ENCODE measurements around the gene RFFL.

Gene RFFL

DNA sequence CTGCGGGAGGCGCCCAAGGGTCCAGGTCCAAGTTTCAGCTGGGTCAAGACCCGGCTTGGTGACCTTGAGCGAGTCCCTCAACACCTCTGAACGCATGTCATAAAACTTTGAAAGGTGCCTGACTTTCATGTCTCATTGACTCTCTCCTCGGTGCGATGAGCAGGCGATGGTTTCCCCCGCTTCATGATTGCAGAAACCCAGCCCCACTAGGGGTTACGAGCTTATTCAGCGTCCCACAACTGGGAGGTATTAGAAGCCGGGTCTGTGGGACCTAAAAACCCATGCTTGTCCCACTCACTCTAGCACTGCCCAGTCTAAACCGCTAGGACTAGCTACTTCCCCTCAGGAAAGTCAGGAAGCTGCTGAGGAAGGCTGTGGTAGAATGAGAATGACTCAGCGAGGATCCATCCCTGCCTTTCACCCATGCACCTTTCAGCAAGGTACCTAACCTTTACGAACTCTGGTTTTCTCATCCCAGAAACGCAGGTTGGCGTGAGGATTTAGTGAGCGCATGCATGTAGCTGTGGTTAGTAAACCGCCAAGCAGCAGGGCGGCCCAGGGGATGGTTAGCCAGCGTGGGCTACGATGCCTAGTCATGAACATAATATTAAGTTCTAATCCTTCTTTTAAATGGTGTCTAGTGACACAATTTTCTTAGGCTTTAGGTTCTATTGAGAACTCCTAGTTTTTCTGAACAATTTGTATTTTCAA lies 26.2 kb upstream of the RFFL start:
- Histone ChIP-seq H3K36me3 (ENCODE audit: control insufficient read depth, insufficient read depth, low read length) (no peaks in the 10 kb centered on the region), H3K4me1 (ENCODE audit: control insufficient read depth, insufficient read depth, low read length) (peaks cover 42% of the 10 kb centered on the region), H3K27ac (ENCODE audit: low read depth, low read length) (peak overlapping the region; percentile 68), H3K9ac (ENCODE audit: low read depth, low read length) (no peak overlapping the region; the same call in 1 of the 2 replicates), H3K4me3 (ENCODE audit: low read depth, low read length) (peak overlapping the region; percentile 51), H3K27me3 (ENCODE audit: control insufficient read depth, insufficient read depth, low read length) (no peaks in the 10 kb centered on the region), H3K9me3 (ENCODE audit: control insufficient read depth, insufficient read depth, low read length) (no peaks in the 10 kb centered on the region)

DNA sequence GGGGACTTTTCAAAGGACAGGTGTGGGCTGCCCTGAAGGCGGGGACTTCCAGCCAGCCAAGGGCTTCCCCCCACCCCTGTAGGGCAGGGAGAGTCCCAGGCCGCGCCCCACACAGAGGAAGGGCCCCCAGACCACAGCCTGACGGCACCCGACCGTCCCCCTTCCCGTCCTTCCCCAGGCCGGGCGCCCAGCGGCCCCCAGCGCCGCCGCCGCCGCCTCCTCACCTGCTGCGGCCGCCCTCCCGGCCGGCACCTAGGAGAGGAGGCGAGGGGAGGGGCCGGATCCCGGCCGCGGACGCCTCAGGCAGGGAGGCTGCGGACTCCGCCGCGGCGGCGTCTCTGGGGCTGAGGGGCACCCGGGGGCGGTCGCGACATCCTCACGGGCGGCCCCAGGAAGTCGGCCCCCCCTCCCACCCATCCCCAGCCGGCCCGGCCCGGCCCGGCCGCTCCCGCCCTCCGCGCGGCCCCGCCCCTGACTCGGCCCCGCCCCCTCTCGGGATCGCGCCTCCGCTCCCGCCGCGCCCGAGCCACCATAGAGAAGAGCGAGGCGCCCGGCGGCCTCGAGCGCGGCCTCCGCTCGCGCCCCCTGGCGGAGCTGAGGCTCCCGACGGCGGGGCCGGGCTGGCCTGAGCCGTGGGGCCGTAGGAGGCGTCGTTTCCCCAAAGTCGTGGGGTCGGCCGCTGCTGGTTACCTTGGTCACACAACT lies 25.5 kb upstream of the RFFL start:
- no peaks in the 10 kb centered on the region for H3K9me3 ChIP-seq (ENCODE audit: control insufficient read depth, insufficient read depth, low read length)
- peaks cover 42% of the 10 kb centered on the region for H3K4me1 ChIP-seq (ENCODE audit: control insufficient read depth, insufficient read depth, low read length)
- peak overlapping the region; percentile 64 for H3K4me3 ChIP-seq (ENCODE audit: low read depth, low read length)
- H3K36me3 ChIP-seq (ENCODE audit: control insufficient read depth, insufficient read depth, low read length), result no peaks in the 10 kb centered on the region
- H3K9ac ChIP-seq (ENCODE audit: low read depth, low read length), result peak overlapping the region; percentile 43; the same call in 1 of the 2 replicates
- H3K27ac ChIP-seq (ENCODE audit: low read depth, low read length), result peak overlapping the region; percentile 81
- H3K27me3 ChIP-seq (ENCODE audit: control insufficient read depth, insufficient read depth, low read length), result no peaks in the 10 kb centered on the region

DNA sequence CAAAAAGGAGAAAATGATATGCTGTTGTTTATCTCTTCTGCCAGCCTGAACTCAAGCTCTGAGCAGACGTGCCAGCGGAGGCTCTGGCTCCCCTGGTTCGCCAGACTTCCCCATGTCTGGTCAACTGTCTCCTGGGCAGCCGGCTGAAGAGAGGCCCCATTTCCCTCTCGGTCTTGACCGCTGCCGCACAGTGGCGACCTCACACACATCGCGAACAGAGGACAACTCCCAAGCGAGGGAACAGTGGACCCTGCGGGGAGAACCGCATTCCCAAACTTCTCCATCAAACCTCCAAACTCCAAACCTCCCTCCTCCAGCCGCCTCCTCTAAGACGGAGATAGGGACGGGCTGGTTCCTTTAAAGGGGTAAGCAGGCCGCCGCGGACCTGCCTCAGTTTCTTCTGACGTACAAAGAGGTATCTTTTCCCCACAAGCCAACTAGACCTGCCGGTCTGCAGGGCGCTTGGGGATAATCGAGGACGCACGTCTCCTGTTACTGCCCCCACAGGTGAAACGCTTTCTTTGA lies 24.9 kb upstream of the RFFL start:
- peak overlapping the region; percentile 43; the same call in 1 of the 2 replicates for H3K9ac ChIP-seq (ENCODE audit: low read depth, low read length)
- no peaks in the 10 kb centered on the region for H3K36me3 ChIP-seq (ENCODE audit: control insufficient read depth, insufficient read depth, low read length)
- peaks cover 42% of the 10 kb centered on the region for H3K4me1 ChIP-seq (ENCODE audit: control insufficient read depth, insufficient read depth, low read length)
- peak overlapping the region; percentile 64 for H3K4me3 ChIP-seq (ENCODE audit: low read depth, low read length)
- H3K9me3 ChIP-seq (ENCODE audit: control insufficient read depth, insufficient read depth, low read length), result no peaks in the 10 kb centered on the region
- no peaks in the 10 kb centered on the region for H3K27me3 ChIP-seq (ENCODE audit: control insufficient read depth, insufficient read depth, low read length)
- peak overlapping the region; percentile 81 for H3K27ac ChIP-seq (ENCODE audit: low read depth, low read length)

DNA sequence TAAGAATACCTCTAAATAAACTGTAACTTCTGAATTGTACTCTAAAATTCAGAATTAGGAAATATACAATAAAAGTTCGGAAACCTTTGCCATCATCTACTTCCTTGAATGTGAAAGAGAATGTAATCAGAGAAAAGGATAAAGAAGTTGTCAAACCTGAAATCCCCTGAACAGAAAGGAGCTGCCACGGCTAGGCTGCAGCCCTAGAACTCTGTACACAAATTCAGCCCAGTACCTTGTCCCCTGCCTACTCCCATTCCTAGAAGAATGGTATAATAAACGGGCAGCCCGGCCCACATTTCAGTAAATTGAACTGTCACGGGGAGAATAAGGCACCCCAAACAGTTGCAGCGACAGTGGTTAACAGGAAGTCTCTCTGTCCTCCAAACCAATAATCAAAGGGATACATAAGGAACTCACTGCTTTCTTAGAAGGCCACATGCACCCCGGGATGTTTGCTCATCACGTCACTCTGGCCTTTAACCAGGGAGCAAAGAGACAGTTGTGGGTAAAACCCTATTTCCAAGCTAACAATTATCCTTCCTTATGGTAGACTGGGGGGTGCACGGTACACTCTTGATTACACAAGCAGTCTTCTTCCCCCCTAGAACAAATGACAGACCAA lies 24.3 kb upstream of the RFFL start:
- Histone ChIP-seq H3K9me3 (ENCODE audit: control insufficient read depth, insufficient read depth, low read length) (no peaks in the 10 kb centered on the region), H3K36me3 (ENCODE audit: control insufficient read depth, insufficient read depth, low read length) (no peaks in the 10 kb centered on the region), H3K4me1 (ENCODE audit: control insufficient read depth, insufficient read depth, low read length) (peaks cover 47% of the 10 kb centered on the region), H3K27me3 (ENCODE audit: control insufficient read depth, insufficient read depth, low read length) (no peaks in the 10 kb centered on the region), H3K4me3 (ENCODE audit: low read depth, low read length) (peak overlapping the region; percentile 64), H3K9ac (ENCODE audit: low read depth, low read length) (no peak overlapping the region), H3K27ac (ENCODE audit: low read depth, low read length) (peak overlapping the region; percentile 81)

DNA sequence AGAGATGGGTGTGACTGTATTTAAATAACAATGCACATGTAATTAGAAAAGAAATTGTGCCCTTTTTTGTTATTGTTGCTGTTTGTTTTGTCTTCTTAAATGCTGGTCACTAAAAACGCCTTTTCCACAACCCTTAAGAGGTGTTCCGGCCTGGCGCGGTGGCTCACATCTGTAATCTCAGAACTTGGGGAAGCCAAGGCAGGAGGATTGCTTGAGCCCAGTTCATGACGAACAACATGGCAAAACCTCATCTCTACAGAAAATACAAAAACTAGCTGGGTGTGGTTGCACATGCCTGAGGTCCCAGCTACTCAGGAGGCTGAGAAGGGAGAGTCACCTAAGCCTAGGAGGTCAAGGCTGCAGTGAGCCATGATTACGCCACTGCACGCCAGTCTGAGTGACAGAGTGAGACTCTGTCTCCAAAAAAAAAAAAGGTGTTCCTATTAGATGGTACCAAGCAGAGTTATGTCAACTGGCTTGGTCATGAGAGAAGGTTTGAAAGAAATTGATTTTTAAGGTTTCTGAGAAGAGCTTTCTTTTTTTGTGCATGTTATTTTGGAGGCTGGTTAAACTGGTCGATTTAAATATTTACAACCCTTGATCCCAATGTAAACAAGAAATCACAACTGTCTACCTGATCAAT lies 23.5 kb upstream of the RFFL start:
- peak overlapping the region; percentile 64; the same call in 1 of the 2 replicates for H3K4me3 ChIP-seq (ENCODE audit: low read depth, low read length)
- no peak overlapping the region for H3K9ac ChIP-seq (ENCODE audit: low read depth, low read length)
- no peaks in the 10 kb centered on the region for H3K27me3 ChIP-seq (ENCODE audit: control insufficient read depth, insufficient read depth, low read length)
- H3K4me1 ChIP-seq (ENCODE audit: control insufficient read depth, insufficient read depth, low read length), result peaks cover 55% of the 10 kb centered on the region
- H3K36me3 ChIP-seq (ENCODE audit: control insufficient read depth, insufficient read depth, low read length), result no peaks in the 10 kb centered on the region
- H3K9me3 ChIP-seq (ENCODE audit: control insufficient read depth, insufficient read depth, low read length), result no peaks in the 10 kb centered on the region
- H3K27ac ChIP-seq (ENCODE audit: low read depth, low read length), result peak overlapping the region; percentile 21

DNA sequence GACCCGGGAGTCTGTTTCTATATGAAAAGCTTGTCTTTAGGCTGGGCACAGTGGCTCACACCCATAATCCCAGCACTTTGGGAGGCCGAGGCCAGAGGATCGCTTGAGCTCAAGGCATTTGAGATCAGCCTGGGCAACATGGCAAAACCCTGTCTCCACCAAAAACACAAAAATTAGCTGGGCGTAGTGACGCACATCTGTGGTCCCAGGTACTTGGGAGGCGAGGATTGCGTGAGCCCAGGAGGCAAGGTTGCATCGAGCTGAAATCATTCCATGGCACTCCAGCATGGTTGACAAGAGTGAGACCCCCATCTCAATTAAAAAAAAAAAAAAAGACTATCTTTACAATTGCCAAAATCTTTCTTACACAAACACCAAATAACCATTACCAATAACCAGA lies 22.7 kb upstream of the RFFL start:
- no peak overlapping the region for H3K9ac ChIP-seq (ENCODE audit: low read depth, low read length)
- H3K36me3 ChIP-seq (ENCODE audit: control insufficient read depth, insufficient read depth, low read length), result no peaks in the 10 kb centered on the region
- H3K4me1 ChIP-seq (ENCODE audit: control insufficient read depth, insufficient read depth, low read length), result peaks cover 64% of the 10 kb centered on the region
- H3K9me3 ChIP-seq (ENCODE audit: control insufficient read depth, insufficient read depth, low read length), result no peaks in the 10 kb centered on the region
- H3K27me3 ChIP-seq (ENCODE audit: control insufficient read depth, insufficient read depth, low read length), result no peaks in the 10 kb centered on the region
- no peak overlapping the region for H3K4me3 ChIP-seq (ENCODE audit: low read depth, low read length)
- H3K27ac ChIP-seq (ENCODE audit: low read depth, low read length), result peak overlapping the region; percentile 21

DNA sequence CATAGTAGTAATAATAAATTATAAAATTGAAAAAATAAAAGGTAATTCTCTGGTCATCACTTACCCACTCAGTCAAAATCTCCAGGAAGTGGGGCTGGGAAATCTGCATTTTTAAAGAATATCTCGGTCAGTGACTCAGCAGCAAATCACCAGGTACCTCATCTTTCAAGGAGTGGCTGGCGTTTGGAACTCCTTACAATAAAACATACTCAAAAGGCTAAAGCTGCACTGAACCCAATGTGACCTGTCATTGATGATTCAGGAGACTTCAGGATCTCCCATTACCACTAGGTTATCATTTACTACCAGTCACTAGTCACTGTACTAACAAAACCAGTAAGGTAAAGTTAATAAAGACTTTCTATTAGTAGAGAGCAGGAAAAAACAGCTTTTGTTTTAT lies 21.5 kb upstream of the RFFL start:
- Histone ChIP-seq H3K27me3 (ENCODE audit: control insufficient read depth, insufficient read depth, low read length) (no peaks in the 10 kb centered on the region), H3K9me3 (ENCODE audit: control insufficient read depth, insufficient read depth, low read length) (no peaks in the 10 kb centered on the region), H3K36me3 (ENCODE audit: control insufficient read depth, insufficient read depth, low read length) (no peaks in the 10 kb centered on the region), H3K4me1 (ENCODE audit: control insufficient read depth, insufficient read depth, low read length) (peaks cover 74% of the 10 kb centered on the region), H3K4me3 (ENCODE audit: low read depth, low read length) (no peak overlapping the region), H3K27ac (ENCODE audit: low read depth, low read length) (peak overlapping the region; percentile 51), H3K9ac (ENCODE audit: low read depth, low read length) (no peak overlapping the region)

DNA sequence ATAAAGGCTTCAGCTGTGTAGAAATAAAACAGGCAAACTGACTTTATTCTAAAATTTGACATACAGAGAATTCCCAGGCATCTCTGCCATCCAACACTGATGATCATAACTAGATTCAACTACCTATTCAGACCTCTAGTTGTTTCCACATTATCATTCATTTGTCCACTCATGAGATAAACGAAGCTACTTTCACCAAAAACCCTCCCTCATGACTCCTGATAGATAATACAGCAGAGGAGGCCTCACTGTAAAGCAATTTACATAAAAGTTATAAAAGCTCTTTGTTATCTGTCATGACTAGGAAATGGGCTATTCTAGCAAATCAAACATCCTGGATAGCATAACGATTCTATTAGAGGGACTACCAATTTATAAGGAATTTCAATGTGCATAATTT lies 19.6 kb upstream of the RFFL start:
- H3K27ac ChIP-seq (ENCODE audit: low read depth, low read length), result peak overlapping the region; percentile 7
- no peaks in the 10 kb centered on the region for H3K9me3 ChIP-seq (ENCODE audit: control insufficient read depth, insufficient read depth, low read length)
- no peak overlapping the region for H3K9ac ChIP-seq (ENCODE audit: low read depth, low read length)
- peaks cover 71% of the 10 kb centered on the region for H3K4me1 ChIP-seq (ENCODE audit: control insufficient read depth, insufficient read depth, low read length)
- H3K27me3 ChIP-seq (ENCODE audit: control insufficient read depth, insufficient read depth, low read length), result no peaks in the 10 kb centered on the region
- no peak overlapping the region for H3K4me3 ChIP-seq (ENCODE audit: low read depth, low read length)
- no peaks in the 10 kb centered on the region for H3K36me3 ChIP-seq (ENCODE audit: control insufficient read depth, insufficient read depth, low read length)

DNA sequence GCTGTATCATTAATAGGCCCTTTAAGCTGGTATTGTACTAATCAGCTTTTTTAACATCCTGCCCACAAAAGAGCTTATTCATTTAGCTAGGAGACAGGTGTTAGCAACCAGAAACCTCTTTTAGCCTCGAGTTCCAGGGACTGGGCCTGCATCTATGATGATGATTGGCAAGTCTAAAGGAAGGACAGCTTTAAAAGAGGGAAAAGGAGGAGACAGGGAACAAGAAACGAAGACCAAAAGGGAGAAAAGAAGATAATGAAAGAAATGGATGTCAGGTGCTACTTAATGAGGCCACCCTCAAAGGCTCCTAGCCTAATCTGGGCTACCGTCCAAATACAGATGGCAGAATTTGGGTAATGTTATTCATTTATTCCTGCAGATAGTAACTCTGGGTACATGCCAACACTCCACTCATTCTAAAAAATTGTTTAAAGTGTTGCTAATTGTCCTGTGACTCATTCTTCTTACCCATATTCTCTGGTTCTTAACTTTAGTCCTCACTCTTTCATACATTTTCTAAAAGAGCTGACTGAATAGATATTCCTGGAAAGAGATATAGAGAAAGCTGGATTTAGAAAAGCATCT lies 18.7 kb upstream of the RFFL start:
- Histone ChIP-seq H3K9me3 (ENCODE audit: control insufficient read depth, insufficient read depth, low read length) (no peaks in the 10 kb centered on the region), H3K4me3 (ENCODE audit: low read depth, low read length) (no peak overlapping the region), H3K9ac (ENCODE audit: low read depth, low read length) (no peak overlapping the region), H3K27ac (ENCODE audit: low read depth, low read length) (no peak overlapping the region), H3K4me1 (ENCODE audit: control insufficient read depth, insufficient read depth, low read length) (peaks cover 62% of the 10 kb centered on the region), H3K27me3 (ENCODE audit: control insufficient read depth, insufficient read depth, low read length) (no peaks in the 10 kb centered on the region), H3K36me3 (ENCODE audit: control insufficient read depth, insufficient read depth, low read length) (no peaks in the 10 kb centered on the region)

DNA sequence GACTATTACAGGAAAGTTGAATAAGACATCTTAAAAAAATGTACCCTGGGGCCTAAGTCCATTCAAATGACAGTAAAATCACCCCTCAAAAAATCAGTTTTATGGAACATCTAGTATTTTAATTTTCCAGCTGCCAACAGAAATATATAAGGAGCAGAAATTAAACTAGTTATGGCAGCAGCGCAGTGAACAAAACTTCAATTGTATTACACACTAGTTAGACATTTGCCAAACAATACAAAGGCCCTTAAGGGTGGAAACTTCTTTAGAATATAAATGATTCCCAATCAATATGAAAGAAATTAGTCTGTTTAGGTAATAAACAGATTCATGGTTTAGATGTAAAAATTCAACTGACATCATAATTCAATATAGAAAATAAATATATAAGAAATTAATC lies 18.1 kb upstream of the RFFL start:
- Histone ChIP-seq H3K9ac (ENCODE audit: low read depth, low read length) (no peak overlapping the region), H3K36me3 (ENCODE audit: control insufficient read depth, insufficient read depth, low read length) (no peaks in the 10 kb centered on the region), H3K9me3 (ENCODE audit: control insufficient read depth, insufficient read depth, low read length) (no peaks in the 10 kb centered on the region), H3K4me3 (ENCODE audit: low read depth, low read length) (no peak overlapping the region), H3K27ac (ENCODE audit: low read depth, low read length) (no peak overlapping the region), H3K27me3 (ENCODE audit: control insufficient read depth, insufficient read depth, low read length) (no peaks in the 10 kb centered on the region), H3K4me1 (ENCODE audit: control insufficient read depth, insufficient read depth, low read length) (peaks cover 56% of the 10 kb centered on the region)

Data from HUES48 (cell line).